ENCODE measurements around the gene SMARCC1.

- no peak for TF ChIP-seq ATF2 (tag by site-specific recombination; IDR thresholded peaks at IDR 0.05; ENCODE audit: low read depth)
- TF ChIP-seq ZBTB21 (tag by site-specific recombination; IDR thresholded peaks at IDR 0.05) = no peak
- no peak for TF ChIP-seq CTCF (tag by site-specific recombination; IDR thresholded peaks at IDR 0.05)
- TF ChIP-seq ZNF280D (tag by site-specific recombination; IDR thresholded peaks at IDR 0.05) = no peak
- no peak for TF ChIP-seq MYNN (tag by site-specific recombination; IDR thresholded peaks at IDR 0.05; ENCODE audit: borderline replicate concordance)
- no peak for TF ChIP-seq IKZF3 (tag by site-specific recombination; IDR thresholded peaks at IDR 0.05)
- no peak for TF ChIP-seq TSHZ1 (tag by site-specific recombination; IDR thresholded peaks at IDR 0.05; ENCODE audit: borderline replicate concordance)
- TF ChIP-seq ZBTB20 (tag by site-specific recombination; IDR thresholded peaks at IDR 0.05) = no peak
- no peak for TF ChIP-seq ZNF544 (tag by site-specific recombination; IDR thresholded peaks at IDR 0.05)
- no peak for TF ChIP-seq ZFP37 (tag by site-specific recombination; IDR thresholded peaks at IDR 0.05)
- no peak for TF ChIP-seq PBX3 (CRISPR knock-in tag; IDR thresholded peaks at IDR 0.05)
- no peak for TF ChIP-seq ELK4 (IDR thresholded peaks at IDR 0.05; ENCODE audit: borderline replicate concordance, low read depth, low read length)
- TF ChIP-seq ZNF560 (tag by site-specific recombination; IDR thresholded peaks at IDR 0.05; ENCODE audit: borderline replicate concordance) = no peak
Observed at GRCh38 chr3:47601281-47601680, 180.4 kb downstream of the SMARCC1 start.
